Stimulated activated CD4-positive, alpha-beta T cell treated with anti-CD3 and anti-CD28 coated beads, Interleukin-12 subunit alpha, Interleukin-12 subunit beta, amount 100 ng/mL, for 48 hours (primary cell): ENCODE measurements around the gene SORCS3.

Experiments used
- DNase-seq, 3 donors: peaks; one replicate each; pipeline ENCODE4 v3.0.0-alpha.2; 2020; ENCODE audit warnings: low read depth in 2 of 3, low spot score in 1 of 3

The SORCS3 gene

GRCh38 chr10:104908581-104908980 lies 267.5 kb downstream of the SORCS3 start:
- DNase-seq, result no peak

- DNase-seq, result no peak
These were observed 269.6 kb downstream of the SORCS3 start for GRCh38 chr10:104910712-104911111.

- DNase-seq, result no peak
These were observed 272.3 kb downstream of the SORCS3 start for GRCh38 chr10:104913390-104913789.

GRCh38 chr10:104920476-104920875 lies 279.4 kb downstream of the SORCS3 start:
- no peak for DNase-seq

GRCh38 chr10:104921763-104922162 lies 280.7 kb downstream of the SORCS3 start:
- no peak for DNase-seq

GRCh38 chr10:104922810-104923209 lies 281.7 kb downstream of the SORCS3 start:
- DNase-seq, result no peak

GRCh38 chr10:104923501-104923900 lies 282.4 kb downstream of the SORCS3 start:
- no peak for DNase-seq

- DNase-seq, result no peak
These were observed 283.2 kb downstream of the SORCS3 start for GRCh38 chr10:104924101-104924795.

GRCh38 chr10:104925232-104925851 lies 284.3 kb downstream of the SORCS3 start:
- peak; percentile 5 to 20 (median 6) for DNase-seq

- no peak for DNase-seq
These were observed 287.6 kb downstream of the SORCS3 start for GRCh38 chr10:104928734-104929133.

- no peak for DNase-seq
These were observed 290.6 kb downstream of the SORCS3 start for GRCh38 chr10:104931612-104932134.

- DNase-seq, result no peak
These were observed 294.6 kb downstream of the SORCS3 start for GRCh38 chr10:104935656-104936055.

- DNase-seq, result no peak
These were observed 296.5 kb downstream of the SORCS3 start for GRCh38 chr10:104937567-104937966.

- no peak for DNase-seq
These were observed 296.9 kb downstream of the SORCS3 start for GRCh38 chr10:104938031-104938430.

GRCh38 chr10:104941662-104942061 lies 300.6 kb downstream of the SORCS3 start:
- no peak for DNase-seq

GRCh38 chr10:104947314-104947713 lies 306.2 kb downstream of the SORCS3 start:
- DNase-seq, result no peak

- no peak for DNase-seq
These were observed 316.2 kb downstream of the SORCS3 start for GRCh38 chr10:104957178-104957841.

- DNase-seq, result no peak
These were observed 325.6 kb downstream of the SORCS3 start for GRCh38 chr10:104966563-104967297.

GRCh38 chr10:104980368-104980767 lies 339.3 kb downstream of the SORCS3 start:
- no peak for DNase-seq

GRCh38 chr10:104981995-104982394 lies 340.9 kb downstream of the SORCS3 start:
- DNase-seq, result no peak

GRCh38 chr10:104988686-104989085 lies 347.6 kb downstream of the SORCS3 start:
- no peak for DNase-seq
